ENCODE measurements around the gene LRRTM4.

DNA sequence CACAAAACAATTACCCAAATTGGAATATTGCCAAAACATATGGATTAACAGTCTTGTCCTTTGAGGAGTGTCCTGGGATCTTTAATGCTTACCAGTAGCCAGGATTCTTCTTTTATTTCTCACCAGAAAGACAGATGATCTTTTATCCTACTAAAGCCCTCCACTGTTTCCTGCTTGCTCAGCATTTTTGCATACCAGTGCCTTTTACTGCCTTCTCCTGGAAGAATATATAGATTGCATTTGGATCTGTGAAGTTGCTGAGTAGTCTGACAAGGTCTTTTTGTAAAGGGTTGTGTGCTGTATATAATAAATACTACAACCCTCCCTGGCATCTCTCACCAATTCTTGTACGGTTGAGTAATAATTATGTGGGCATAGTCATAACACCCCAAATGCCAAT lies 652.2 kb downstream of the LRRTM4 start:
- TF ChIP-seq, protein P1, sequence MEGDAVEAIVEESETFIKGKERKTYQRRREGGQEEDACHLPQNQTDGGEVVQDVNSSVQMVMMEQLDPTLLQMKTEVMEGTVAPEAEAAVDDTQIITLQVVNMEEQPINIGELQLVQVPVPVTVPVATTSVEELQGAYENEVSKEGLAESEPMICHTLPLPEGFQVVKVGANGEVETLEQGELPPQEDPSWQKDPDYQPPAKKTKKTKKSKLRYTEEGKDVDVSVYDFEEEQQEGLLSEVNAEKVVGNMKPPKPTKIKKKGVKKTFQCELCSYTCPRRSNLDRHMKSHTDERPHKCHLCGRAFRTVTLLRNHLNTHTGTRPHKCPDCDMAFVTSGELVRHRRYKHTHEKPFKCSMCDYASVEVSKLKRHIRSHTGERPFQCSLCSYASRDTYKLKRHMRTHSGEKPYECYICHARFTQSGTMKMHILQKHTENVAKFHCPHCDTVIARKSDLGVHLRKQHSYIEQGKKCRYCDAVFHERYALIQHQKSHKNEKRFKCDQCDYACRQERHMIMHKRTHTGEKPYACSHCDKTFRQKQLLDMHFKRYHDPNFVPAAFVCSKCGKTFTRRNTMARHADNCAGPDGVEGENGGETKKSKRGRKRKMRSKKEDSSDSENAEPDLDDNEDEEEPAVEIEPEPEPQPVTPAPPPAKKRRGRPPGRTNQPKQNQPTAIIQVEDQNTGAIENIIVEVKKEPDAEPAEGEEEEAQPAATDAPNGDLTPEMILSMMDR (IDR thresholded peaks at IDR 0.05): no peak
- no peak for TF ChIP-seq POLR2A (IDR thresholded peaks at IDR 0.05)
